ENCODE data around the gene RAD18.

DNA sequence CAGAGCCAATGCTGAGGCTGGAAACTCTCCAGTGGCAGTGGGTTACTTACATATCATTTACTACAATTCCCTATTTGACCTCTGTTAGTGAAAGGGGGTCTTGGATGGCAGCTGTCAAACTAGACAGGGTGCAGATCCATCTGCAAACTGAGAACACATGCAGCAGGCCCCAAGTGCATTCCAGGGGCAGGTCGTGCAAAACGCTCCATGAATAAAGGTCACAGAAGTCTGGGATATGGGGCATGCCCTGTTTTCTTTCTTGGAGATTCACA, 25.0 kb upstream of the RAD18 start:
- no peak for TF ChIP-seq EZH2phosphoT487 (IDR thresholded peaks at IDR 0.05)
- no peak for TF ChIP-seq EZH2 (IDR thresholded peaks at IDR 0.05)

All from neural progenitor cell (in vitro differentiated cells).